ENCODE data around the gene ZFPM1. TPM values are rescaled to one million over a fixed set of nuclear protein-coding genes. Genes with fewer than 3 reads are reported as not detected.

Gene ZFPM1
- polyA plus RNA-seq, 1 of the 3 experiments (the other 2 are of a cell fraction): 1.2 TPM

DNA sequence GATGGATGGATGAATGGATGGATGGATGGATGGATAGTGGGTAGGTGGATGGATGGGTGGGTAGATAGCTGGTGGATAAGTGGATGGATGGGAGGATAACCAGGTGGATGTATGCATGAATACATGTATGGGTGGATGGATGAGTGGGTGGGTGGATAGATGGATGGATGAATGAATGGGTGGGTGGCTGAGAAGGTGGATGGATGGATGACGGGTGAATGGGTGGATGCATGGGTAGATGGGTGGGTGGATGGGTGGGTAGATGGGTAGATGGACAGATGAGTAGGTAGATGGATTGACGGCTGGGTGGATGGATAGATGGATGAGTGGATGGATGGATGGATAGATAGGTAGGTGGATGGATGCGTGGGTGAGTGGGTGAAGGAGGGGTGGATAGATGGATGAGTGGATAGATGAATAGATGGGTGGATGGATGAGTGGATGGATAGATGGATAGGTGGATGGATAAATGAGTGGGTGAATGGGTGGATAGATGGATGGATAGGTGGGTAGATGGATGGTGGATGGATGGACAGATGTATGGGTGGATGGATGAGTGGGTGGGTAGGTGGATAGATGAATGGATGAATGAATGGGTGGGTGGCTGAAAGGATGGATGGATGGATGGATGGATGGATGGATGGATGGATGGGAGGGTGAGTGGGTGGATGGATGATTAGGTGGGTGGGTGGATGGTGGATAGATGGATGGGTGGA is 67.0 kb downstream of the ZFPM1 start:
- Histone ChIP-seq H3K9ac (no peak overlapping the region), H3K27ac (ENCODE audit: low read depth in 2 of 2, low read length in 1 of 2) (no peak overlapping the region), H3K36me3 (replicated peaks in 1 of 2; ENCODE audit: control insufficient read depth in 1 of 2, insufficient read depth in 2 of 2, low read length in 1 of 2) (no peaks in the 10 kb centered on the region), H3K27me3 (ENCODE audit: insufficient read depth) (no peaks in the 10 kb centered on the region), H3F3A (replicated peaks; ENCODE audit: insufficient read depth) (no peaks in the 10 kb centered on the region), H4K20me1 (ENCODE audit: insufficient read depth) (no peaks in the 10 kb centered on the region), H3K9me3 (no peaks in the 10 kb centered on the region), H3K4me2 (no peak overlapping the region), H3K4me3 (ENCODE audit: low read depth in 2 of 2, low read length in 1 of 2) (no peak overlapping the region), H3K79me2 (ENCODE audit: insufficient read depth) (no peaks in the 10 kb centered on the region), H2AFZ (ENCODE audit: low read depth) (no peak overlapping the region), H3K4me1 (ENCODE audit: control insufficient read depth in 1 of 2, insufficient read depth in 2 of 2, low read depth in 1 of 2, low read length in 1 of 2) (no peaks in the 10 kb centered on the region), H3K9me2 (no peaks in the 10 kb centered on the region)
- WGBS (ENCODE audit: low lambda C conversion rate): 91% methylated on average over 3 of the region's 3 CpGs
- CTCF ChIA-PET: no interaction called here
- POLR2A ChIA-PET: no interaction called here
- no peak for DNase-seq
- TF ChIP-seq RXRA (IDR thresholded peaks at IDR 0.05; ENCODE audit: borderline replicate concordance, low read depth): no peak

DNA sequence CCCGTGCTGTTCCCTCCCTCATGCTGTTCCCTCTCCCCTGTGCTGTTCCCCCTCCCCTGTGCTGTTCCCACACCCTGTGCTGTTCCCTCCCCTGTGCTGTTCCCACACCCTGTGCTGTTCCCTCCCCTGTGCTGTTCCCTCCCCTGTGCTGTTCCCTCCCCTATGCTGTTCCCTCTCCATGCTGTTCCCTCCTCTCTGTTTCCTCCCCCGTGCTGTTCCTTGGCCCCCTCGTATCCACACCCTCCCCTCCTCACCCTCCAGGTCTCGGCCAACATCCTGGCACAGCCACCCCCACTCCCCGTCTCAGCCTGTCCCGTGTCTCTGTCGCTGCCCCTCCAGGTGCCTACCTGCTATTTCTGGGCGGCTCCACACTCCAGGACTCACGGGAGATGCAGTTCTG is 68.6 kb downstream of the ZFPM1 start:
- H4K20me1 ChIP-seq (ENCODE audit: insufficient read depth): no peaks in the 10 kb centered on the region
- no peaks in the 10 kb centered on the region for H3F3A ChIP-seq (replicated peaks; ENCODE audit: insufficient read depth)
- H3K27me3 ChIP-seq (ENCODE audit: insufficient read depth): no peaks in the 10 kb centered on the region
- CTCF ChIA-PET: no interaction called here
- POLR2A ChIA-PET: interaction anchor here (0.7 kb wide), 1 partner anchor 9 kb away, joined by 4 read pairs; no protein-coding TSS in a partner anchor
- no peak overlapping the region for H3K4me2 ChIP-seq
- H3K4me1 ChIP-seq (ENCODE audit: control insufficient read depth in 1 of 2, insufficient read depth in 2 of 2, low read depth in 1 of 2, low read length in 1 of 2): peaks cover 0 to 2% of the 10 kb centered on the region in 2 experiments; a peak in 1 of 4 replicates
- TF ChIP-seq MXI1 (IDR thresholded peaks at IDR 0.05; ENCODE audit: low read depth, low read length) (no peak), EP300 (IDR thresholded peaks at IDR 0.05; ENCODE audit: borderline replicate concordance in 1 of 2, low read depth in 1 of 2, low read length in 1 of 2) (no peak)
- H3K9me2 ChIP-seq: no peaks in the 10 kb centered on the region
- DNase-seq: no peak
- no peak overlapping the region for H3K4me3 ChIP-seq (ENCODE audit: low read depth in 2 of 2, low read length in 1 of 2)
- no peak overlapping the region for H3K27ac ChIP-seq (ENCODE audit: low read depth in 2 of 2, low read length in 1 of 2)
- H3K9me3 ChIP-seq: no peaks in the 10 kb centered on the region
- 95% methylated on average over 9 of the region's 9 CpGs for WGBS (ENCODE audit: low lambda C conversion rate)
- H3K36me3 ChIP-seq (replicated peaks in 1 of 2; ENCODE audit: control insufficient read depth in 1 of 2, insufficient read depth in 2 of 2, low read length in 1 of 2): no peaks in the 10 kb centered on the region
- H3K79me2 ChIP-seq (ENCODE audit: insufficient read depth): no peaks in the 10 kb centered on the region
- no peak overlapping the region for H2AFZ ChIP-seq (ENCODE audit: low read depth)
- no peak overlapping the region for H3K9ac ChIP-seq

DNA sequence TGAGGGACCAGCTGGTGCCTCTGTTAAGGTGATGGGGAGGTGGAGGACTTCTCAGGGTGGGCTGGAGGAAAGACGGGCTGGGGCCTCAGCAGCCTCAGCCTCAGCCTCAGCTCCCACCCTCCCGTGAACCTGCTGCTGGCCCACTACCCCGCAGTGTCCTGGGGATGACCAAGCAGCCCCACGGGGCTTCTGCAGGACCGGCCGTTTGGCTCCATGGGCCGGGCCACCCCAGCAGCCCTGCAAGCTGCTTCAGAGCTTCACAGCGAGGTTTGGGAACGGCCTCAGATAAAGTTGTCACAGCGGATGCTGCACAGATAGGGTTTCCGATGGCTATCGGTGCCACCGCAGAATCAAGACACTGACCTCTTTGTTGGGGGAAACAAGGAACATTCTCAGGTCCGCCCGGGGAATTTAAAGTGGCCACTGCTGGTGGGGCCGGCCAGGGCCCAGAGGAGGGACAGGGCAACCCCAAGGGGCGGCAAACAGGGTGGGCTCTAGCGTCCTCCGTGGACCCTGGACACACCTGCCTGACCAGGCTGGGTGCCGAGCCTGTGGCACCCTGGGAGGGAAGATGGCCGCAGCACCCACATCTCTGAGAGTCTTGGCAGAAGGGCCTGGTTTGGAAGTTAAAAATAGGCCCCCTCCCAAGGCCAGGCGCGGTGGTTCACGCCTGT is 69.3 kb downstream of the ZFPM1 start:
- H3K9me2 ChIP-seq: no peaks in the 10 kb centered on the region
- H2AFZ ChIP-seq (ENCODE audit: low read depth): no peak overlapping the region
- no peaks in the 10 kb centered on the region for H3F3A ChIP-seq (replicated peaks; ENCODE audit: insufficient read depth)
- no peak for TF ChIP-seq NRF1 (IDR thresholded peaks at IDR 0.05; ENCODE audit: low read depth, low read length)
- TF ChIP-seq, protein P1, sequence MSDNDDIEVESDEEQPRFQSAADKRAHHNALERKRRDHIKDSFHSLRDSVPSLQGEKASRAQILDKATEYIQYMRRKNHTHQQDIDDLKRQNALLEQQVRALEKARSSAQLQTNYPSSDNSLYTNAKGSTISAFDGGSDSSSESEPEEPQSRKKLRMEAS (IDR thresholded peaks at IDR 0.05; ENCODE audit: low read depth): no peak
- no peak for TF ChIP-seq TEAD4 (IDR thresholded peaks at IDR 0.05; ENCODE audit: borderline replicate concordance, insufficient read depth)
- TF ChIP-seq, protein P2, sequence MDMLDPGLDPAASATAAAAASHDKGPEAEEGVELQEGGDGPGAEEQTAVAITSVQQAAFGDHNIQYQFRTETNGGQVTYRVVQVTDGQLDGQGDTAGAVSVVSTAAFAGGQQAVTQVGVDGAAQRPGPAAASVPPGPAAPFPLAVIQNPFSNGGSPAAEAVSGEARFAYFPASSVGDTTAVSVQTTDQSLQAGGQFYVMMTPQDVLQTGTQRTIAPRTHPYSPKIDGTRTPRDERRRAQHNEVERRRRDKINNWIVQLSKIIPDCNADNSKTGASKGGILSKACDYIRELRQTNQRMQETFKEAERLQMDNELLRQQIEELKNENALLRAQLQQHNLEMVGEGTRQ (IDR thresholded peaks at IDR 0.05; ENCODE audit: borderline replicate concordance, low read depth, low read length): no peak
- H3K27ac ChIP-seq (ENCODE audit: low read depth in 2 of 2, low read length in 1 of 2): no peak overlapping the region
- no peak overlapping the region for H3K4me3 ChIP-seq (ENCODE audit: low read depth in 2 of 2, low read length in 1 of 2)
- H3K4me2 ChIP-seq: no peak overlapping the region
- H3K4me1 ChIP-seq (ENCODE audit: control insufficient read depth in 1 of 2, insufficient read depth in 2 of 2, low read depth in 1 of 2, low read length in 1 of 2): peaks cover 0 to 9% of the 10 kb centered on the region in 2 experiments; a peak in 1 of 4 replicates
- no peaks in the 10 kb centered on the region for H3K27me3 ChIP-seq (ENCODE audit: insufficient read depth)
- DNase-seq: no peak
- no peaks in the 10 kb centered on the region for H3K79me2 ChIP-seq (ENCODE audit: insufficient read depth)
- WGBS (ENCODE audit: low lambda C conversion rate): 80% methylated on average over 1 of the region's 24 CpGs
- H4K20me1 ChIP-seq (ENCODE audit: insufficient read depth): no peaks in the 10 kb centered on the region
- POLR2A ChIA-PET: interaction anchor here (0.7 kb wide), 1 partner anchor 9 kb away, joined by 4 read pairs; no protein-coding TSS in a partner anchor
- CTCF ChIA-PET: interaction anchor here (1.2 kb wide), 1 partner anchor 78 kb away, joined by 4 read pairs; no protein-coding TSS in a partner anchor
- no peaks in the 10 kb centered on the region for H3K9me3 ChIP-seq
- no peak overlapping the region for H3K9ac ChIP-seq
- no peaks in the 10 kb centered on the region for H3K36me3 ChIP-seq (replicated peaks in 1 of 2; ENCODE audit: control insufficient read depth in 1 of 2, insufficient read depth in 2 of 2, low read length in 1 of 2)

Data from SK-N-SH (cell line).